Trophoblast cell (in vitro differentiated cells and primary cell): ENCODE results near the gene PITPNM3.

Experiments
- DNase-seq, 2 donors: peaks; one replicate each; pipeline ENCODE4 v3.0.0-alpha.2; 2016
- H2AFZ ChIP-seq: 2 replicates; pipeline ENCODE4 v1.6.1; 2013; ENCODE audit warnings: low read length, moderate library complexity, mild to moderate bottlenecking; ENCODE audit not compliant: insufficient read depth, poor library complexity
- H2AK5ac ChIP-seq: 2 replicates; pipeline ENCODE4 v1.6.1; 2013; ENCODE audit warnings: mild to moderate bottlenecking, low read length
- H2BK120ac ChIP-seq: 2 replicates; pipeline ENCODE4 v1.6.1; 2013; ENCODE audit warnings: low read length, mild to moderate bottlenecking, moderate library complexity; ENCODE audit not compliant: insufficient read depth, poor library complexity
- H2BK12ac ChIP-seq: 2 replicates; pipeline ENCODE4 v1.6.1; 2013; ENCODE audit warnings: mild to moderate bottlenecking, low read length, moderate library complexity
- H2BK5ac ChIP-seq: 2 replicates; pipeline ENCODE4 v1.6.1; 2013; ENCODE audit warnings: low read length, low read depth, moderate library complexity, mild to moderate bottlenecking; ENCODE audit not compliant: poor library complexity
- H3K14ac ChIP-seq: 2 replicates; pipeline ENCODE4 v1.6.1; 2013; ENCODE audit warnings: mild to moderate bottlenecking, low read length
- H3K18ac ChIP-seq: 2 replicates; pipeline ENCODE4 v1.6.1; 2013; ENCODE audit warnings: mild to moderate bottlenecking, low read length
- H3K23ac ChIP-seq: 2 replicates; pipeline ENCODE4 v1.6.1; 2013; ENCODE audit warnings: low read length
- H3K27ac ChIP-seq: 2 replicates; pipeline ENCODE4 v1.5.1; 2013; ENCODE audit warnings: low read depth, mild to moderate bottlenecking, inconsistent platforms, low read length, moderate library complexity
- H3K27me3 ChIP-seq: 2 replicates; pipeline ENCODE4 v1.6.1; 2013; ENCODE audit warnings: inconsistent platforms, mild to moderate bottlenecking, low read length, moderate library complexity; ENCODE audit not compliant: insufficient read depth
- H3K36me3 ChIP-seq, 2 experiments: 1 replicate in 1 of 2; 2 replicates in 1 of 2; pipeline ENCODE4 v1.6.1; 2013; ENCODE audit warnings: low read length in 2 of 2, mild to moderate bottlenecking in 2 of 2, moderate library complexity in 1 of 2; ENCODE audit not compliant: insufficient read depth in 2 of 2, control insufficient read depth in 1 of 2
- H3K4ac ChIP-seq: 2 replicates; pipeline ENCODE4 v1.6.1; 2013; ENCODE audit warnings: low read depth, mild to moderate bottlenecking, low read length, moderate library complexity
- H3K4me1 ChIP-seq, 2 experiments: 1 replicate in 1 of 2; 2 replicates in 1 of 2; pipeline ENCODE4 v1.6.1; 2013; ENCODE audit warnings: low read length in 2 of 2, mild to moderate bottlenecking in 2 of 2, moderate library complexity in 1 of 2; ENCODE audit not compliant: insufficient read depth in 2 of 2, control insufficient read depth in 1 of 2
- H3K4me2 ChIP-seq: 2 replicates; pipeline ENCODE4 v1.6.1; 2013; ENCODE audit warnings: inconsistent platforms, mild to moderate bottlenecking, low read length, moderate library complexity
- H3K4me3 ChIP-seq: 2 replicates; pipeline ENCODE4 v1.5.1; 2013; ENCODE audit warnings: mild to moderate bottlenecking, low read depth, low read length, inconsistent platforms
- H3K79me1 ChIP-seq: one replicate; pipeline ENCODE4 v1.6.1; 2013; ENCODE audit warnings: low read length
- H3K79me2 ChIP-seq: 2 replicates; pipeline ENCODE4 v1.6.1; 2013; ENCODE audit warnings: low read length, mild to moderate bottlenecking; ENCODE audit not compliant: control insufficient read depth, insufficient read depth, poor library complexity
- H3K9ac ChIP-seq: 2 replicates; pipeline ENCODE4 v1.6.1; 2013; ENCODE audit warnings: mild to moderate bottlenecking, low read length
- H3K9me3 ChIP-seq: 2 replicates; pipeline ENCODE4 v1.6.1; 2013; ENCODE audit warnings: low read depth, mild to moderate bottlenecking, control low read depth, inconsistent platforms, low read length; ENCODE audit not compliant: insufficient read depth
- H4K12ac ChIP-seq: 2 replicates; pipeline ENCODE4 v1.6.1; 2013; ENCODE audit warnings: low read depth, mild to moderate bottlenecking, low read length, moderate library complexity
- H4K8ac ChIP-seq: 2 replicates; pipeline ENCODE4 v1.6.1; 2013; ENCODE audit warnings: low read depth, mild to moderate bottlenecking, low read length, moderate library complexity
- H4K91ac ChIP-seq: one replicate; pipeline ENCODE4 v1.6.1; 2013; ENCODE audit warnings: low read depth, mild to moderate bottlenecking, low read length, moderate library complexity
- WGBS: extraction: QIAGEN DNeasy Blood & Tissue Kit; methylation state at CpG from one replicate; pipeline ENCODE4 v1.1.7; 2013; ENCODE audit warnings: missing lambda C conversion rate; ENCODE audit not compliant: insufficient read length, insufficient coverage; ENCODE audit errors: extremely low coverage; 5-methylcytosine and 5-hydroxymethylcytosine counted together

PITPNM3 gene

GRCh38 chr17:6467567-6467966 is 88.8 kb downstream of the PITPNM3 start:
- no peak overlapping the region for H4K8ac ChIP-seq
- H3K4me1 ChIP-seq, result no peaks in the 10 kb centered on the region
- H3K4me3 ChIP-seq, result no peak overlapping the region
- WGBS, result no CpG with 5 or more reads among the region's 1 CpG
- no peak overlapping the region for H2BK120ac ChIP-seq
- H3K14ac ChIP-seq, result no peak overlapping the region
- H3K9me3 ChIP-seq, result no peaks in the 10 kb centered on the region
- no peaks in the 10 kb centered on the region for H3K27me3 ChIP-seq
- no peak overlapping the region for H2BK12ac ChIP-seq
- DNase-seq, result no peak
- no peak overlapping the region for H3K18ac ChIP-seq
- no peak overlapping the region for H4K12ac ChIP-seq
- no peaks in the 10 kb centered on the region for H3K36me3 ChIP-seq
- no peaks in the 10 kb centered on the region for H3K79me1 ChIP-seq
- no peaks in the 10 kb centered on the region for H3K79me2 ChIP-seq
- H3K9ac ChIP-seq, result no peak overlapping the region
- no peak overlapping the region for H4K91ac ChIP-seq
- H2AFZ ChIP-seq, result no peak overlapping the region
- no peak overlapping the region for H3K4ac ChIP-seq
- H2AK5ac ChIP-seq, result no peak overlapping the region
- no peak overlapping the region for H3K27ac ChIP-seq
- H3K23ac ChIP-seq, result no peak overlapping the region
- no peak overlapping the region for H3K4me2 ChIP-seq
- H2BK5ac ChIP-seq, result no peak overlapping the region

DNA sequence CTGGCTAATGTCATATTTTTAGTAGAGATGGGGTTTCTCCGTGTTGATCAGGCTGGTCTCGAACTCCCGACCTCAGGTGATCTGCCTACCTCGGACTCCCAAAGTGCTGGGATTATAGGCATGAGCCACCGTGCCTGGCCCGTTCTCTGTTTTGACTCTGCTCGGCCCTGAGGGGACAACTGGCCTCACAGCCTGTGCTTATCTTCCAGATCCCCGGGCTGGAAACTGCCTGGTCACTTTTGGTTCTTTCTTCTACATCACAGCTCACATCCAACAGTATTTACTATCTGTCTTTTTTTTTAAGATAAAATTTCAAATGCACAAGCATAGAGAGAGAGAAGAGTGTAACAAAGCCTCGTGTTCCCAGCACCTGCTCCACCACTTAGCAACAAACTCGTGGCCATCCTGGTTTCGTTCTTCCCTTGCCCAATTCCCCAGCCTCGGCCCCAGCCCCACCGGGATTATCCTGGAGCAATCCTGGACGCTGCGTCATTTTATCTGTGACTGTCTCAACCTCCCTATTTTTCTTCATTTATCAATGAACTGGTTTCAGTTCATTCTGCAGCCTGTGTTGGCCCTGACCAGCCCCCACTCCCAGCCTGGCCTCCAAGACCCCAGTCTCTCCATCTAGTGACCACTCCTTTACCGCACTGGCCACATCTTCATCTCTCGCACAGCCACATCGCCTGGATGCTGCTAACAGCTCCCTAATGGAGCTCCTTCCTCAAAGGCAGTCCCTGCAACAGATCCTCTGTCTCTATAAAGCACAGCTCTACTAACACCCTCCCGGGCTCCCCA is 91.0 kb downstream of the PITPNM3 start:
- no peak overlapping the region for H4K12ac ChIP-seq
- H4K8ac ChIP-seq, result no peak overlapping the region
- H3K79me1 ChIP-seq, result no peaks in the 10 kb centered on the region
- no peak overlapping the region for H3K18ac ChIP-seq
- no peak overlapping the region for H3K4me3 ChIP-seq
- no CpG with 5 or more reads among the region's 19 CpGs for WGBS
- H3K36me3 ChIP-seq, result no peaks in the 10 kb centered on the region
- H3K27ac ChIP-seq, result no peak overlapping the region
- H2AFZ ChIP-seq, result no peak overlapping the region
- DNase-seq, result no peak
- H2BK12ac ChIP-seq, result no peak overlapping the region
- no peak overlapping the region for H2BK120ac ChIP-seq
- H3K27me3 ChIP-seq, result no peaks in the 10 kb centered on the region
- no peak overlapping the region for H3K23ac ChIP-seq
- no peak overlapping the region for H3K4ac ChIP-seq
- H3K9me3 ChIP-seq, result peaks cover 2% of the 10 kb centered on the region
- H2AK5ac ChIP-seq, result no peak overlapping the region
- no peak overlapping the region for H3K14ac ChIP-seq
- H3K79me2 ChIP-seq, result no peaks in the 10 kb centered on the region
- H2BK5ac ChIP-seq, result no peak overlapping the region
- no peaks in the 10 kb centered on the region for H3K4me1 ChIP-seq
- no peak overlapping the region for H3K9ac ChIP-seq
- no peak overlapping the region for H4K91ac ChIP-seq
- H3K4me2 ChIP-seq, result no peak overlapping the region

- no peak overlapping the region for H2AFZ ChIP-seq
- no peak overlapping the region for H3K27ac ChIP-seq
- no peak overlapping the region for H2BK120ac ChIP-seq
- no CpG with 5 or more reads among the region's 14 CpGs for WGBS
- no peak overlapping the region for H3K14ac ChIP-seq
- H3K79me2 ChIP-seq, result no peaks in the 10 kb centered on the region
- no peaks in the 10 kb centered on the region for H3K36me3 ChIP-seq
- no peak overlapping the region for H3K4me3 ChIP-seq
- H3K27me3 ChIP-seq, result no peaks in the 10 kb centered on the region
- H4K12ac ChIP-seq, result no peak overlapping the region
- no peak overlapping the region for H3K4ac ChIP-seq
- no peak overlapping the region for H3K18ac ChIP-seq
- no peak overlapping the region for H2AK5ac ChIP-seq
- no peak overlapping the region for H3K9ac ChIP-seq
- no peak overlapping the region for H2BK5ac ChIP-seq
- no peak overlapping the region for H4K91ac ChIP-seq
- peaks cover 2% of the 10 kb centered on the region for H3K9me3 ChIP-seq
- no peak overlapping the region for H2BK12ac ChIP-seq
- DNase-seq, result no peak
- no peaks in the 10 kb centered on the region for H3K4me1 ChIP-seq
- no peak overlapping the region for H3K4me2 ChIP-seq
- no peak overlapping the region for H3K23ac ChIP-seq
- no peak overlapping the region for H4K8ac ChIP-seq
- H3K79me1 ChIP-seq, result no peaks in the 10 kb centered on the region
These were observed 91.8 kb downstream of the PITPNM3 start for GRCh38 chr17:6464446-6465041.

GRCh38 chr17:6463616-6464445 is 92.5 kb downstream of the PITPNM3 start:
- no peak overlapping the region for H3K27ac ChIP-seq
- H3K23ac ChIP-seq, result no peak overlapping the region
- no peak overlapping the region for H2BK5ac ChIP-seq
- H3K4me1 ChIP-seq, result no peaks in the 10 kb centered on the region
- no peak overlapping the region for H4K8ac ChIP-seq
- no peaks in the 10 kb centered on the region for H3K27me3 ChIP-seq
- H3K4me3 ChIP-seq, result no peak overlapping the region
- H3K9ac ChIP-seq, result peak overlapping the region; percentile 29
- no peak for DNase-seq
- no peak overlapping the region for H2BK120ac ChIP-seq
- H3K79me2 ChIP-seq, result no peaks in the 10 kb centered on the region
- no peak overlapping the region for H2BK12ac ChIP-seq
- H4K12ac ChIP-seq, result no peak overlapping the region
- peaks cover 2% of the 10 kb centered on the region for H3K9me3 ChIP-seq
- no peak overlapping the region for H3K4ac ChIP-seq
- no peak overlapping the region for H4K91ac ChIP-seq
- no peak overlapping the region for H3K18ac ChIP-seq
- WGBS, result no CpG with 5 or more reads among the region's 24 CpGs
- H3K14ac ChIP-seq, result no peak overlapping the region
- H3K36me3 ChIP-seq, result no peaks in the 10 kb centered on the region
- H3K79me1 ChIP-seq, result no peaks in the 10 kb centered on the region
- H3K4me2 ChIP-seq, result no peak overlapping the region
- no peak overlapping the region for H2AFZ ChIP-seq
- no peak overlapping the region for H2AK5ac ChIP-seq
